ENCODE results near the gene ZDHHC1.

Gene ZDHHC1

DNA sequence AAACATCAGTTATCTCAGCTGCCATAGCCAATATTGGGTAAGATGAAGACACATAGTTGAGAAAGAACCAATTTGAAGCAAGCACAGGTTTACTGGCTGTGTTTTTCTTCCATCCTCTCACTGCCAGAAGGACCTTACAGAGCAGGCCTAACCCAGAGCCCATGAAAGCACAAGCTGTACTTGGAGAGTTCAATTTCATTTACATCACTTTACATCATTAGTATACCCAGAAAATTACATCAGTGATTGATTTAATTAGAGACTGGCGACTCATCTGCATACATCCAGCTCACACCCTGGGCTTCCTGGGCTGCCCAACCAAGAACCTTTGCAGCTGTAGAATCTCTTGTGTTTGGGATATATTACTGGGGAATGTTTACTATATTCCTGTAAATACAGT, 66.0 kb downstream of the ZDHHC1 start:
- DNase-seq = no peak

- DNase-seq = no peak
Measured at GRCh38 chr16:67349172-67349571, 67.1 kb downstream of the ZDHHC1 start.

DNA sequence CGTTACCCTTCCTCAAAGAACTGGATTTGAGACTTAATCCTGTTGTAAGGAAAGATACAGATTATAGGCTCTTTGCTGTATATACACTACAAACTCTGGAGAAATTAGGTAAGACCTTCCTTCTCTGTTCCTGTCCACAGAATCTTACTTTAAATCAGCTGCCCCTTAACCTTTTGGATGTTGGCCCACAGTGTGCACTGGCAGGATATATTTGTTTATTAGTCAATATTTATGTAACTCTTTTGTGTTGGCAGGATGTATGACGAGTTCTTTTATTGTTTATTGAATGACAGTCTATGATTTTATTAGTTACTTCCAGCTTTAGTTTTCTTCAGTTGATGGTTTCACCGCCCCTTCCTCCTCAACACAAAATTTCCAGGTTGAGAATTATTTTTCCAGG, 69.9 kb downstream of the ZDHHC1 start:
- DNase-seq = no peak

- no peak for DNase-seq
Measured at GRCh38 chr16:67345401-67345800, 70.9 kb downstream of the ZDHHC1 start.

Measured in stimulated activated CD4-positive, alpha-beta T cell treated with anti-CD3 and anti-CD28 coated beads, Interleukin-4, amount 100 ng/mL, for 4 hours (primary cell).